Lower leg skin (tissue), 3 donors: ENCODE measurements around the gene SEMA3G.

ENCODE experiments used
- CTCF ChIP-seq, 3 donors: fragments of 450-650 bp; IDR thresholded peaks; one replicate each; pipeline ENCODE4 v1.5.1; 2016; ENCODE audit warnings: antibody characterized with exemption in 3 of 3, mild to moderate bottlenecking in 3 of 3, moderate library complexity in 2 of 3
- POLR2A ChIP-seq, 2 donors: fragments of 450-650 bp; IDR thresholded peaks; one replicate each; pipeline ENCODE4 v1.6.1; 2016 to 2017; ENCODE audit warnings: antibody characterized with exemption in 2 of 2, mild to moderate bottlenecking in 1 of 2, moderate library complexity in 1 of 2

GRCh38 chr3:52401021-52401420 is 43.9 kb downstream of the SEMA3G start:
- TF ChIP-seq CTCF (IDR thresholded peaks at IDR 0.05), result no peak
- TF ChIP-seq POLR2A (IDR thresholded peaks at IDR 0.05), result no peak
